Thyroid gland (tissue), 4 donors: Measurements from ENCODE around the gene ST8SIA1.

ENCODE experiments used
- POLR2A ChIP-seq, 2 donors: fragments of 450-650 bp; IDR thresholded peaks; one replicate each; pipeline ENCODE4 v1.6.1; 2017; ENCODE audit warnings: antibody characterized with exemption in 2 of 2, mild to moderate bottlenecking in 2 of 2, moderate library complexity in 1 of 2
- TF ChIP-seq, protein P1 (sequence below), 6 experiments: fragments of 200-600 bp in 3 of 6; fragments of 450-650 bp in 3 of 6; sonication (generic) in 3 of 6; IDR thresholded peaks; one replicate each; pipeline ENCODE4 v1.5.1; 2016 to 2019; ENCODE audit warnings: antibody characterized with exemption in 6 of 6, mild to moderate bottlenecking in 2 of 6, inconsistent platforms in 1 of 6, moderate library complexity in 1 of 6

- TF ChIP-seq, protein P1, sequence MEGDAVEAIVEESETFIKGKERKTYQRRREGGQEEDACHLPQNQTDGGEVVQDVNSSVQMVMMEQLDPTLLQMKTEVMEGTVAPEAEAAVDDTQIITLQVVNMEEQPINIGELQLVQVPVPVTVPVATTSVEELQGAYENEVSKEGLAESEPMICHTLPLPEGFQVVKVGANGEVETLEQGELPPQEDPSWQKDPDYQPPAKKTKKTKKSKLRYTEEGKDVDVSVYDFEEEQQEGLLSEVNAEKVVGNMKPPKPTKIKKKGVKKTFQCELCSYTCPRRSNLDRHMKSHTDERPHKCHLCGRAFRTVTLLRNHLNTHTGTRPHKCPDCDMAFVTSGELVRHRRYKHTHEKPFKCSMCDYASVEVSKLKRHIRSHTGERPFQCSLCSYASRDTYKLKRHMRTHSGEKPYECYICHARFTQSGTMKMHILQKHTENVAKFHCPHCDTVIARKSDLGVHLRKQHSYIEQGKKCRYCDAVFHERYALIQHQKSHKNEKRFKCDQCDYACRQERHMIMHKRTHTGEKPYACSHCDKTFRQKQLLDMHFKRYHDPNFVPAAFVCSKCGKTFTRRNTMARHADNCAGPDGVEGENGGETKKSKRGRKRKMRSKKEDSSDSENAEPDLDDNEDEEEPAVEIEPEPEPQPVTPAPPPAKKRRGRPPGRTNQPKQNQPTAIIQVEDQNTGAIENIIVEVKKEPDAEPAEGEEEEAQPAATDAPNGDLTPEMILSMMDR (IDR thresholded peaks at IDR 0.05), result no peak
- TF ChIP-seq POLR2A (IDR thresholded peaks at IDR 0.05), result no peak
These were observed 80.0 kb downstream of the ST8SIA1 start for GRCh38 chr12:22254478-22254877.
